HEK293T (cell line): Measurements from ENCODE around the gene C11orf68.

Experiments used
- CTCF ChIA-PET: fragments of 350-600 bp; formaldehyde crosslinking; extraction: SDS; loops from one replicate; lab custom pipeline; 2021; ENCODE audit warnings: antibody characterized with exemption, inconsistent platforms; lab: Yijun Ruan, JAX
- POLR2A ChIA-PET: fragments of 350-600 bp; formaldehyde crosslinking; extraction: SDS; loops from one replicate; lab custom pipeline; 2020; ENCODE audit warnings: antibody characterized with exemption, inconsistent platforms; lab: Yijun Ruan, JAX
- DNase-seq: peaks from one replicate; pipeline ENCODE4 v3.0.0; 2012; ENCODE audit warnings: mixed read lengths; ENCODE audit errors: extremely low spot score
- ARNT ChIP-seq: fragments of 450-650 bp; IDR thresholded peaks from 2 replicates; pipeline ENCODE4 v1.6.1; 2017; ENCODE audit warnings: mild to moderate bottlenecking
- BHLHE40 ChIP-seq: fragments of 450-650 bp; IDR thresholded peaks from 2 replicates; pipeline ENCODE4 v1.6.1; 2016; ENCODE audit warnings: mild to moderate bottlenecking, moderate library complexity, borderline replicate concordance
- CTBP1 ChIP-seq: fragments of 450-650 bp; IDR thresholded peaks from 2 replicates; pipeline ENCODE4 v1.6.1; 2016; ENCODE audit warnings: borderline replicate concordance
- ELF4 ChIP-seq: fragments of 450-650 bp; IDR thresholded peaks from 2 replicates; pipeline ENCODE4 v1.6.1; 2017; ENCODE audit warnings: antibody characterized with exemption
- FOXA1 ChIP-seq: fragments of 450-650 bp; IDR thresholded peaks from 2 replicates; pipeline ENCODE4 v1.6.1; 2016; ENCODE audit warnings: mild to moderate bottlenecking
- FOXK2 ChIP-seq: fragments of 450-650 bp; IDR thresholded peaks from 2 replicates; pipeline ENCODE4 v1.6.1; 2016; ENCODE audit warnings: mild to moderate bottlenecking
- FOXM1 ChIP-seq: fragments of 450-650 bp; IDR thresholded peaks from 2 replicates; pipeline ENCODE4 v1.6.1; 2017; ENCODE audit warnings: mild to moderate bottlenecking, borderline replicate concordance
- HDGF ChIP-seq: fragments of 450-650 bp; IDR thresholded peaks from 2 replicates; pipeline ENCODE4 v1.6.1; 2017; ENCODE audit warnings: antibody characterized with exemption, borderline replicate concordance
- L3MBTL2 ChIP-seq: fragments of 450-650 bp; conservative IDR thresholded peaks from 2 replicates; pipeline ENCODE4 v1.6.1; 2016; ENCODE audit warnings: mild to moderate bottlenecking
- LEF1 ChIP-seq: fragments of 450-650 bp; IDR thresholded peaks from 2 replicates; pipeline ENCODE4 v1.6.1; 2017; ENCODE audit warnings: mild to moderate bottlenecking, borderline replicate concordance
- NFRKB ChIP-seq: fragments of 450-650 bp; IDR thresholded peaks from 2 replicates; pipeline ENCODE4 v1.6.1; 2016; ENCODE audit warnings: mild to moderate bottlenecking, moderate library complexity
- PKNOX1 ChIP-seq: fragments of 450-650 bp; IDR thresholded peaks from 2 replicates; pipeline ENCODE4 v1.6.1; 2016
- SP1 ChIP-seq: fragments of 450-650 bp; IDR thresholded peaks from 2 replicates; pipeline ENCODE4 v1.6.1; 2017
- SUZ12 ChIP-seq: fragments of 450-650 bp; IDR thresholded peaks from 2 replicates; pipeline ENCODE4 v1.6.1; 2016; ENCODE audit warnings: mild to moderate bottlenecking
- TARDBP ChIP-seq: fragments of 450-650 bp; IDR thresholded peaks from 2 replicates; pipeline ENCODE4 v1.6.1; 2016
- ZNF384 ChIP-seq: fragments of 450-650 bp; IDR thresholded peaks from 2 replicates; pipeline ENCODE4 v1.6.1; 2016

C11orf68 gene

DNA sequence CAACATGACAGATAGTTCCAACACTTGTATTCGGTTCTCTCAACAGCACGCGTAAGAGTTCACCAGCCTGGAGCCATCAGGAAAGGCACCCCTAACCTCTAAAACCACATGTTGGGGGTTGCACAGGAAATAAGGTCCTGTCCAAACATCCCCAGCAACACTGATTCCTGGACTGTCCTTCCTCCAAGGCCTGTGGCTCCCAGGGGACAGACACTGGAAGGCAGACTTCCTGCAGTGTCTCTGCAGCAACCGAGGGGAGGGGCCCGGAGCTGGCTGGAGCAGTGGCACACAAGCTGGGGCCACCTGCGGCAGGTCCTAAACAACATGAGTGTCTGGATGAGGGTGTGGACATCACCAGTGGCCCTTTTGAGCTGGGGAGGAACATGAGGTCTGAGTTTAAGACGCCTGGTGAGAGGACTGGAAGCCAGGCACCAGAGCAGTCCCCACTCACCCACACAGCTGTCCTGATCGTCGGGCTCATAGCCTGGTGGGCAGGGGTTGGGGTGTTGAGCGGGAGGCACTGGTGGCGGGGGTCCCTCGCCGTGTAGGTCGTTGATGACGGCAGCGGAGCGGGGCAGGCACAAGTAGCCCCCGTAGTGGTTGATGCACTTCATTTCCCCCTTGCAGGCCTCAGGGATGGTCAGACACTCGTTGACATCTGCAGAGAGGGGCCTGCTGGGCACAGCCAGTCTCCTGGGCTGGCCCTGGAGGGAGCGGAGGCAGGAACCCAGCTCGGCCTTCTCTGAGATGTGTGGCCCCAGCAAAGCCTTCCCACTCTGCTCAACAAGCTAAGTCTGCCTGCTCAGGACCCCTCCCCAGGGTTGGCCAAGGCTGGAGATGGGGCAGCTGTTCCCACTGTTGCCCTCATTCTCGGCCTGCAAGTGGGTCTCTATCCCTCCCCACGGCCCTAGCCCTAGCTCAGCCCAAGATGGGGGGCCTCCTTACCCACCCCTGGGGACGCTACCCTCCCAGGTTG, 47.9 kb downstream of the C11orf68 start:
- TF ChIP-seq FOXK2: no peak
- no peak for TF ChIP-seq FOXM1
- TF ChIP-seq CTBP1: no peak
- TF ChIP-seq TARDBP: no peak
- TF ChIP-seq LEF1: no peak
- no peak for TF ChIP-seq ZNF384
- CTCF ChIA-PET: interaction anchor here (1.2 to 1.8 kb wide), 3 partner anchors 11 to 18 kb away, joined by 5 to 11 read pairs (median 5); partner anchors contain the start of gene FIBP
- DNase-seq: no peak
- POLR2A ChIA-PET: interaction anchor here (5.3 to 17.2 kb wide), 2 partner anchors 11 to 18 kb away, joined by 97 to 289 read pairs; partner anchors contain the start of genes CCDC85B, CFL1, FIBP and MUS81

DNA sequence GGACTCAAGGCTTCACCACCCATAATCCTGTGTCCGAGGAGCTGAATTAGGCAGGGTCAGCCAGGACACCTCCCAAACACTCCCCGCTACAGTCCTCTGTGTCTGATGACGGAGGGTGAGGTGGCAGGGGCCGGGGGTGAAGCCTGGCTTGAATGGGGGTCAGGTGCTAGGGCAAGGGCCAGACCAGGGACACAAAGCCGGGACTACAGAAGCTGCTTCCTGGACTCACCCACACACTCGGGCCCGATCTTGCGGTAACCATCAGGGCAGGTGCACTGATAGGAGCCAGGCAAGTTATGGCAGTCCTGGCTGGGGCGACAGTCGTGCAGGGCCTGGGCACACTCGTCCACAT, 48.6 kb downstream of the C11orf68 start:
- TF ChIP-seq LEF1: no peak
- no peak for TF ChIP-seq ELF4
- no peak for TF ChIP-seq NFRKB
- no peak for DNase-seq
- ChIA-PET CTCF (interaction anchor here (1.1 kb wide), 2 partner anchors 11 to 18 kb away, joined by 3 to 4 read pairs; partner anchors contain the start of genes FIBP and MUS81), POLR2A (interaction anchor here (1.0 to 17.2 kb wide), 4 partner anchors 10 to 152 kb away, joined by 3 to 289 read pairs (median 50); partner anchors contain the start of genes CCDC85B, CFL1, FIBP and MUS81)

GRCh38 chr11:65869643-65870306, 49.1 kb downstream of the C11orf68 start:
- ChIA-PET CTCF (interaction anchor here (1.1 to 1.6 kb wide), 3 partner anchors 10 to 19 kb away, joined by 3 to 9 read pairs (median 4); partner anchors contain the start of genes FIBP and MUS81), POLR2A (interaction anchor here (1.0 to 17.2 kb wide), 5 partner anchors 10 to 158 kb away, joined by 3 to 289 read pairs (median 8); partner anchors contain the start of genes CCDC85B, CFL1, FIBP and KAT5)
- DNase-seq: no peak
- no peak for TF ChIP-seq NFRKB
- no peak for TF ChIP-seq CTBP1
- no peak for TF ChIP-seq L3MBTL2
- no peak for TF ChIP-seq SP1
- TF ChIP-seq FOXK2: no peak
- no peak for TF ChIP-seq TARDBP
- no peak for TF ChIP-seq ARNT
- TF ChIP-seq ZNF384: no peak
- no peak for TF ChIP-seq HDGF

GRCh38 chr11:65868907-65869306, 50.0 kb downstream of the C11orf68 start:
- ChIA-PET CTCF (interaction anchor here (0.6 to 1.6 kb wide), 4 partner anchors 9 to 744 kb away, joined by 3 to 9 read pairs (median 6); no protein-coding TSS in a partner anchor), POLR2A (interaction anchor here (1.0 to 17.2 kb wide), 5 partner anchors 9 to 157 kb away, joined by 3 to 289 read pairs (median 8); partner anchors contain the start of genes CCDC85B, CFL1, FIBP and KAT5)
- TF ChIP-seq SUZ12 (no peak), ZNF384 (no peak), ELF4 (no peak), LEF1 (no peak), TARDBP (no peak), FOXK2 (no peak), BHLHE40 (no peak), FOXM1 (no peak), NFRKB (no peak), PKNOX1 (no peak), HDGF (no peak), CTBP1 (no peak), L3MBTL2 (no peak)
- no peak for DNase-seq

DNA sequence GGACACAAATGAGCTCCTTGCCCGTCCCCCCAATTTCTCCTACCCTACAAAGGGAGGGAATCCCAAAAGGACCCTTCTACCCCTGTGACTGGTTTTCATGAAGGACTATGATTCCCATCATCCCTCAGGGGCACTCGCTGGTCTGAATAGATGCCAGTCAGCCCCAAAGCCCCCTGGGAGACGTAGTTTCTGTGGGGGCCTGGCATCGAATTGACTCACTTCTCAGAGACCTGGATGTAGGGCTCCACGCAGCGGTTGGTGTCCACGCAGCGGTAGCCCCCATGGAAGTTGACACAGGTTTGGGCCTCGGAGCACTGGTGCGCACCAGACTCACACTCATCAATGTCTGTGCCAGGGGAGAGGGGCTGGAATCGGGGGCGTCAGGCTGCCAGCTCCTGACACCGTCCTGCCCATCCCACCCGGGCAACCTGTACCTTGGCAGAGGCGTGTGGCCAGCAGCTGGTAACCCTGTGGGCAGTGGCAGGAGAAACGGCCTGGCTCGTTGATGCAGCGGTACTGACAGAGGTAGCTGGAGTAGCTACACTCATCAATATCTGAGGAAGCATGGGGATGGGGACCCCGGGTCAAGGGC, 50.7 kb downstream of the C11orf68 start:
- TF ChIP-seq ARNT (no peak), LEF1 (no peak), CTBP1 (no peak), ELF4 (no peak)
- no peak for DNase-seq
- CTCF ChIA-PET: interaction anchor here (0.6 to 1.6 kb wide), 4 partner anchors 9 to 745 kb away, joined by 3 to 9 read pairs (median 6); no protein-coding TSS in a partner anchor
- POLR2A ChIA-PET: interaction anchor here (2.5 to 17.2 kb wide), 3 partner anchors 8 to 156 kb away, joined by 8 to 289 read pairs (median 97); partner anchors contain the start of genes CCDC85B, CFL1, FIBP and KAT5

DNA sequence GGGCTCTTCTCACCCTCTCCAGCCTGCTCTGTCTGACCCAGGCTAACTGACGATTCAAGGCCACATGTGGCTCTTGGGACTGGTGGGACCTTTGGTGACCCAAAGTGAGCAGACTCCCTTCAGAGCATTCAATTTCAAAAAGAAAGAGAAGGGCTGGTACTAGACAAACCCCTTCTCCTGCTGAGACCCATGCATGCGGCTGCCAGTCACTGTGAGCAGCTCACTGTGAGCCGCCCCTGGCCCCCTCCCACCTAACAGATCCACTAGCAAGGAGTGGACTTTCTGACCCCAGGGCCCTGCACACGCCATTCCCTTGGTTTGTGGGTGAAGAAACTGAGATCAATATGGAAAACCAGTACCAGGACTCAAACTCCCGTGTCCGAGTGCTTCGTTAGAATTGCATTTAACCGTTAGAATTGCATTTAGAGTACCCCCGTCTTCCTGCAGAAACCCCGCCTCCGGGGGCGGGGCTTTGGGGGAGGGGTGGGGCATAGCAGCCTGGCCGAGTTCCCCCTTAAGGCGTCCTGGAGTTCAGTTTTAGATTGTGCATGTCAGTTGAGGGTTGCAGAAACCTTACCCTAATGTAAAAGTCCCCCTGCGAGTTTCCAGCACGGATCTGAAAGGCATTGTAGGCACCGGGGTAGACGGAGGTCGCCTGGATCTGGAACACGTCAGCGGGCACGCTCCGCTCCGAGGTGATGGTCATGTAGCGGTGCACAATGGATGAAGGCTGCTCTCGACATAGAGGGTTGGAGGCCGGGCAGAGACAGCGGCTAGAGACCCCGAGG, 51.4 kb downstream of the C11orf68 start:
- TF ChIP-seq SUZ12: no peak
- TF ChIP-seq BHLHE40: no peak
- TF ChIP-seq FOXA1: no peak
- no peak for TF ChIP-seq SP1
- no peak for TF ChIP-seq FOXK2
- TF ChIP-seq ZNF384: no peak
- no peak for TF ChIP-seq ARNT
- no peak for TF ChIP-seq L3MBTL2
- TF ChIP-seq TARDBP: no peak
- no peak for TF ChIP-seq HDGF
- CTCF ChIA-PET: interaction anchor here (1.5 to 1.6 kb wide), 2 partner anchors 8 to 87 kb away, joined by 3 to 8 read pairs; partner anchors contain the start of gene AP5B1
- DNase-seq: no peak
- POLR2A ChIA-PET: interaction anchor here (0.9 to 17.2 kb wide), 4 partner anchors 8 to 155 kb away, joined by 3 to 289 read pairs (median 52); partner anchors contain the start of genes CCDC85B, CFL1, FIBP and KAT5
